AG04449 (cell line): Measurements from ENCODE around the gene AGRP.

Experiments
- CTCF ChIA-PET: fragments of 350-600 bp; formaldehyde crosslinking; extraction: SDS; loops from one replicate; lab custom pipeline; 2021; ENCODE audit warnings: antibody characterized with exemption; lab: Yijun Ruan, JAX
- POLR2A ChIA-PET: fragments of 400-600, 350-600 bp; formaldehyde crosslinking; extraction: SDS; loops from one replicate; lab custom pipeline; 2020; ENCODE audit warnings: antibody characterized with exemption, inconsistent platforms; lab: Yijun Ruan, JAX
- DNase-seq: peaks from one replicate; pipeline ENCODE4 v3.0.0-alpha.2; 2010; ENCODE audit warnings: low read depth, low spot score
- H3K4me3 ChIP-seq: 2 replicates; pipeline ENCODE4 v1.5.1; 2011; ENCODE audit warnings: low read depth, mild to moderate bottlenecking, control low read depth, low read length
- CTCF ChIP-seq: IDR thresholded peaks from one replicate; pipeline ENCODE4 v1.5.1; 2011; ENCODE audit warnings: mild to moderate bottlenecking, moderate library complexity, low read length, control low read depth, inconsistent platforms; ENCODE audit not compliant: insufficient read depth; ENCODE audit errors: missing control alignments

AGRP gene

GRCh38 chr16:67468731-67469130, 14.6 kb downstream of the AGRP start:
- no peak for DNase-seq
- no peak overlapping the region for H3K4me3 ChIP-seq
- no peak for TF ChIP-seq CTCF
- CTCF ChIA-PET = interaction anchor here (1.2 to 10.4 kb wide), 10 partner anchors 10 to 210 kb away, joined by 3 to 154 read pairs (median 23); partner anchors contain the start of gene ATP6V0D1
- POLR2A ChIA-PET = no interaction called here

- DNase-seq = no peak
- ChIA-PET POLR2A (interaction anchor here (0.5 kb wide), 1 partner anchor 199 kb away, joined by 4 read pairs; no protein-coding TSS in a partner anchor), CTCF (interaction anchor here (0.7 to 10.4 kb wide), 19 partner anchors 8 to 218 kb away, joined by 3 to 154 read pairs (median 10); partner anchors contain the start of genes AGRP, ATP6V0D1, HSD11B2 and ZDHHC1)
- no peak overlapping the region for H3K4me3 ChIP-seq
- no peak for TF ChIP-seq CTCF
These were observed 16.8 kb downstream of the AGRP start for GRCh38 chr16:67466581-67466980.

GRCh38 chr16:67464565-67464964, 18.8 kb downstream of the AGRP start:
- ChIA-PET CTCF (interaction anchor here (0.7 to 10.4 kb wide), 11 partner anchors 11 to 206 kb away, joined by 3 to 154 read pairs (median 11); partner anchors contain the start of genes ATP6V0D1 and HSD11B2), POLR2A (no interaction called here)
- no peak for DNase-seq
- H3K4me3 ChIP-seq = no peak overlapping the region
- no peak for TF ChIP-seq CTCF

GRCh38 chr16:67463691-67464090, 19.7 kb downstream of the AGRP start:
- DNase-seq = no peak
- CTCF ChIA-PET = interaction anchor here (0.7 to 10.4 kb wide), 14 partner anchors 12 to 309 kb away, joined by 3 to 154 read pairs (median 7); partner anchors contain the start of genes ATP6V0D1 and HSD11B2
- POLR2A ChIA-PET = no interaction called here
- TF ChIP-seq CTCF = no peak
- no peak overlapping the region for H3K4me3 ChIP-seq

GRCh38 chr16:67463059-67463458, 20.3 kb downstream of the AGRP start:
- POLR2A ChIA-PET = no interaction called here
- CTCF ChIA-PET = interaction anchor here (0.7 to 10.4 kb wide), 13 partner anchors 8 to 308 kb away, joined by 3 to 154 read pairs (median 7); partner anchors contain the start of genes HSD11B2, TMEM208 and ZDHHC1
- no peak for DNase-seq
- H3K4me3 ChIP-seq = no peak overlapping the region
- no peak for TF ChIP-seq CTCF

GRCh38 chr16:67462279-67462655, 21.1 kb downstream of the AGRP start:
- CTCF ChIA-PET = interaction anchor here (0.7 to 10.4 kb wide), 11 partner anchors 9 to 308 kb away, joined by 3 to 154 read pairs (median 7); partner anchors contain the start of genes ATP6V0D1, TMEM208 and ZDHHC1
- POLR2A ChIA-PET = no interaction called here
- TF ChIP-seq CTCF = no peak
- no peak for DNase-seq
- H3K4me3 ChIP-seq = no peak overlapping the region
